ENCODE measurements around the gene TEX28.
"Not testable (repeated sequence)": the region's sequence is repeated elsewhere in the genome, so short reads cannot be mapped to it uniquely, and the experiment has no call there.

TEX28 gene

GRCh38 chrX:154233620-154234019, 61.3 kb downstream of the TEX28 start:
- FAIRE-seq: not testable (repeated sequence)

- not testable (repeated sequence) for FAIRE-seq
Observed at GRCh38 chrX:154231443-154231842, 63.5 kb downstream of the TEX28 start.

GRCh38 chrX:154226706-154227105, 68.2 kb downstream of the TEX28 start:
- not testable (repeated sequence) for FAIRE-seq

- not testable (repeated sequence) for FAIRE-seq
Observed at GRCh38 chrX:154225292-154225691, 69.6 kb downstream of the TEX28 start.

All from islet of Langerhans (tissue), 1 donor.